Trophoblast cell (in vitro differentiated cells and primary cell): ENCODE results near the gene NSG2. TPM values are rescaled to one million over a fixed set of nuclear protein-coding genes. Genes with fewer than 3 reads are reported as not detected.

ENCODE experiments used
- DNase-seq, 2 donors: peaks; one replicate each; pipeline ENCODE4 v3.0.0-alpha.2; 2016
- H2AFZ ChIP-seq: 2 replicates; pipeline ENCODE4 v1.6.1; 2013; ENCODE audit warnings: low read length, moderate library complexity, mild to moderate bottlenecking; ENCODE audit not compliant: insufficient read depth, poor library complexity
- H2AK5ac ChIP-seq: 2 replicates; pipeline ENCODE4 v1.6.1; 2013; ENCODE audit warnings: mild to moderate bottlenecking, low read length
- H2BK120ac ChIP-seq: 2 replicates; pipeline ENCODE4 v1.6.1; 2013; ENCODE audit warnings: low read length, mild to moderate bottlenecking, moderate library complexity; ENCODE audit not compliant: insufficient read depth, poor library complexity
- H2BK12ac ChIP-seq: 2 replicates; pipeline ENCODE4 v1.6.1; 2013; ENCODE audit warnings: mild to moderate bottlenecking, low read length, moderate library complexity
- H2BK5ac ChIP-seq: 2 replicates; pipeline ENCODE4 v1.6.1; 2013; ENCODE audit warnings: low read length, low read depth, moderate library complexity, mild to moderate bottlenecking; ENCODE audit not compliant: poor library complexity
- H3K14ac ChIP-seq: 2 replicates; pipeline ENCODE4 v1.6.1; 2013; ENCODE audit warnings: mild to moderate bottlenecking, low read length
- H3K18ac ChIP-seq: 2 replicates; pipeline ENCODE4 v1.6.1; 2013; ENCODE audit warnings: mild to moderate bottlenecking, low read length
- H3K23ac ChIP-seq: 2 replicates; pipeline ENCODE4 v1.6.1; 2013; ENCODE audit warnings: low read length
- H3K27ac ChIP-seq: 2 replicates; pipeline ENCODE4 v1.5.1; 2013; ENCODE audit warnings: low read depth, mild to moderate bottlenecking, inconsistent platforms, low read length, moderate library complexity
- H3K27me3 ChIP-seq: 2 replicates; pipeline ENCODE4 v1.6.1; 2013; ENCODE audit warnings: inconsistent platforms, mild to moderate bottlenecking, low read length, moderate library complexity; ENCODE audit not compliant: insufficient read depth
- H3K36me3 ChIP-seq, 2 experiments: 1 replicate in 1 of 2; 2 replicates in 1 of 2; pipeline ENCODE4 v1.6.1; 2013; ENCODE audit warnings: low read length in 2 of 2, mild to moderate bottlenecking in 2 of 2, moderate library complexity in 1 of 2; ENCODE audit not compliant: insufficient read depth in 2 of 2, control insufficient read depth in 1 of 2
- H3K4ac ChIP-seq: 2 replicates; pipeline ENCODE4 v1.6.1; 2013; ENCODE audit warnings: low read depth, mild to moderate bottlenecking, low read length, moderate library complexity
- H3K4me1 ChIP-seq, 2 experiments: 1 replicate in 1 of 2; 2 replicates in 1 of 2; pipeline ENCODE4 v1.6.1; 2013; ENCODE audit warnings: low read length in 2 of 2, mild to moderate bottlenecking in 2 of 2, moderate library complexity in 1 of 2; ENCODE audit not compliant: insufficient read depth in 2 of 2, control insufficient read depth in 1 of 2
- H3K4me2 ChIP-seq: 2 replicates; pipeline ENCODE4 v1.6.1; 2013; ENCODE audit warnings: inconsistent platforms, mild to moderate bottlenecking, low read length, moderate library complexity
- H3K4me3 ChIP-seq: 2 replicates; pipeline ENCODE4 v1.5.1; 2013; ENCODE audit warnings: mild to moderate bottlenecking, low read depth, low read length, inconsistent platforms
- H3K79me1 ChIP-seq: one replicate; pipeline ENCODE4 v1.6.1; 2013; ENCODE audit warnings: low read length
- H3K79me2 ChIP-seq: 2 replicates; pipeline ENCODE4 v1.6.1; 2013; ENCODE audit warnings: low read length, mild to moderate bottlenecking; ENCODE audit not compliant: control insufficient read depth, insufficient read depth, poor library complexity
- H3K9ac ChIP-seq: 2 replicates; pipeline ENCODE4 v1.6.1; 2013; ENCODE audit warnings: mild to moderate bottlenecking, low read length
- H3K9me3 ChIP-seq: 2 replicates; pipeline ENCODE4 v1.6.1; 2013; ENCODE audit warnings: low read depth, mild to moderate bottlenecking, control low read depth, inconsistent platforms, low read length; ENCODE audit not compliant: insufficient read depth
- H4K12ac ChIP-seq: 2 replicates; pipeline ENCODE4 v1.6.1; 2013; ENCODE audit warnings: low read depth, mild to moderate bottlenecking, low read length, moderate library complexity
- H4K8ac ChIP-seq: 2 replicates; pipeline ENCODE4 v1.6.1; 2013; ENCODE audit warnings: low read depth, mild to moderate bottlenecking, low read length, moderate library complexity
- H4K91ac ChIP-seq: one replicate; pipeline ENCODE4 v1.6.1; 2013; ENCODE audit warnings: low read depth, mild to moderate bottlenecking, low read length, moderate library complexity
- WGBS: extraction: QIAGEN DNeasy Blood & Tissue Kit; methylation state at CpG from one replicate; pipeline ENCODE4 v1.1.7; 2013; ENCODE audit warnings: missing lambda C conversion rate; ENCODE audit not compliant: insufficient read length, insufficient coverage; ENCODE audit errors: extremely low coverage; 5-methylcytosine and 5-hydroxymethylcytosine counted together
- polyA plus RNA-seq: library from polyadenylated mRNA; stranded (reverse); fragments of 200-250 nt; gene quantifications from 2 replicates; pipeline ENCODE4 v1.2.3, GENCODE V29; 2013

Gene NSG2
- 0.34 and 0.54 TPM in 2 replicates for polyA plus RNA-seq

DNA sequence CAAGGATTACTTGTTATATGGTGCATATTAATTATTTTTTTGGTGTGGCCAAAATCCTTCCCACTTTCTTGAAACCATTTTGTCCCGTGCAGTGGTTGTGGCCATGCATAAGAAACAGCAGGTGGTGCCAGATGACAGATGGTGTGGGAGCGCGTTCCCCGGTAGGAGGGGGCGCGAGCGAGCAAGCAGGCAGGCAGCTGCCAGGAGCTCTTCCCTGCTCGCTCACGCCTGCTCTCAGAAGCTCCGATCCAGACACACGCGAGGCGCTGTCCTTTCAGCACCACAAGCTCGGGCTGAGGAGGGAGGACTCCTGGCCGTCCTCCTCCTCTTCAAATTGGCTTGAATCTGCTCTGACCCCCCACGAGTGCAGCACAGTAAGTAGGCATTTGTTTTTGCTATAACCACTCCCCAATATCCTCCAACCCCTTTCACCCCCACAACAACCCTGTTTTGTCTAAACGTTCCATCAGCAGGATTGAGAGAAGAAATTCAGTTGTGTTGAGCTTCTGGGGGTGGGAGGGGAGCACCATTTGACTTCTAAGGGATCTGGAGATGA is at the start of gene NSG2:
TSS of gene NSG2 (plus strand) at position 237 of the 556 bp plus-strand sequence. CDS start 1,050 bp downstream, outside the sequence.
- no peak within 1 kb of the TSS for H3K18ac ChIP-seq
- H3K27ac ChIP-seq = no peak within 1 kb of the TSS
- H3K4me2 ChIP-seq = no peak within 1 kb of the TSS
- no peak within 1 kb of the TSS for H4K8ac ChIP-seq
- H2BK12ac ChIP-seq = no peak within 1 kb of the TSS
- H3K9me3 ChIP-seq = no peaks in the 10 kb centered on the region
- H4K91ac ChIP-seq = no peak within 1 kb of the TSS
- H2AFZ ChIP-seq = no peak within 1 kb of the TSS
- H3K79me2 ChIP-seq = no peaks in the 10 kb centered on the region
- no peak within 1 kb of the TSS for H2BK5ac ChIP-seq
- no peak within 1 kb of the TSS for H3K4ac ChIP-seq
- H2AK5ac ChIP-seq = no peak within 1 kb of the TSS
- no peaks in the 10 kb centered on the region for H3K4me1 ChIP-seq
- no peak within 1 kb of the TSS for H3K4me3 ChIP-seq
- H3K9ac ChIP-seq = no peak within 1 kb of the TSS
- no peaks in the 10 kb centered on the region for H3K27me3 ChIP-seq
- no peak within 1 kb of the TSS for H4K12ac ChIP-seq
- no peak within 1 kb of the TSS for H3K23ac ChIP-seq
- DNase-seq = peak; percentile 85
- H2BK120ac ChIP-seq = no peak within 1 kb of the TSS
- no peak within 1 kb of the TSS for H3K14ac ChIP-seq
- H3K36me3 ChIP-seq = no peaks in the 10 kb centered on the region
- no CpG with 5 or more reads among the region's 17 CpGs for WGBS
- no peaks in the 10 kb centered on the region for H3K79me1 ChIP-seq

DNA sequence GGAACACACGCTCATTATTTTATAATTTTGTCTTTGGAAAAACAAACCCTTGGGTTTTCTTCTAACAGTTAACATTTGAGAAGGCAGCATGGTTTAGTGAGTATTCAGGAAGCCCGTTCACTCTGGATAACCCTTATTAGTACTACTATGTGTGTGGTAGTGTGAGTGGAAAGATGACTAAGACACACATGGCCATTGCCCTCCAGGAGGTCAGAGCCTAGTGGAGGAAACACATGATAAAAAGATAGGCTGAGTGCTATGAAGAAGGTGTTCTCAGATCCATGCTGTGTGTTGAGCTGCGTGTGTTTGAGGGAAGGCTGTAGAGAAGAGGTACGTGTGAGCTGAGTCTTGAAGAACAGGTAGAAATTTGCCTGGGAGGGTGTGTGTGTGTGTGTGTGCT is 48.2 kb upstream of the NSG2 start:
- no peaks in the 10 kb centered on the region for H3K27me3 ChIP-seq
- no peaks in the 10 kb centered on the region for H3K4me1 ChIP-seq
- DNase-seq = no peak
- no CpG with 5 or more reads among the region's 4 CpGs for WGBS
- H4K91ac ChIP-seq = no peak overlapping the region
- H3K4me3 ChIP-seq = no peak overlapping the region
- H2BK12ac ChIP-seq = no peak overlapping the region
- no peak overlapping the region for H3K4me2 ChIP-seq
- no peak overlapping the region for H3K27ac ChIP-seq
- no peak overlapping the region for H2BK5ac ChIP-seq
- H3K14ac ChIP-seq = no peak overlapping the region
- no peak overlapping the region for H3K9ac ChIP-seq
- no peaks in the 10 kb centered on the region for H3K9me3 ChIP-seq
- no peak overlapping the region for H2AK5ac ChIP-seq
- no peak overlapping the region for H2AFZ ChIP-seq
- H3K23ac ChIP-seq = no peak overlapping the region
- H2BK120ac ChIP-seq = no peak overlapping the region
- H3K18ac ChIP-seq = no peak overlapping the region
- H3K36me3 ChIP-seq = no peaks in the 10 kb centered on the region
- no peaks in the 10 kb centered on the region for H3K79me2 ChIP-seq
- H4K8ac ChIP-seq = no peak overlapping the region
- no peak overlapping the region for H4K12ac ChIP-seq
- no peak overlapping the region for H3K4ac ChIP-seq
- H3K79me1 ChIP-seq = no peaks in the 10 kb centered on the region

DNA sequence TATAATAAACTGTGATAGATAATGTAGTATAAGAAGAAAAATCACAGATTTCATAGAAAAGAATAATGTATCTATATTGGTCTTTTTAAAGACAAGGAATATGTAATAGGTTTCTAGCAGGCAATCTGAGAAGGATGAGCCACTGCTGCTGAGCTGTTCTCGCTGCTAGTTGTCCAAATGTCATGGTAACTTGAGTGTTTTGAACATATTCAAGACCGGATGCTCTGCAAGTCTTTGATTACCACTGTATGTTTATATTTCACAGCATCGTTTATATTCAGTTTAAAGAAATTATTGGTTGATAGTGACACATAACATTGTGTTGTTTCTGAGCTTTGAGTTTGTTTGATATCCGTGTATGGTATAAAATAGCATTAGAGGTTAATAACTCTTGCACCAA is 47.0 kb upstream of the NSG2 start:
- H3K4ac ChIP-seq = no peak overlapping the region
- no peaks in the 10 kb centered on the region for H3K27me3 ChIP-seq
- H3K4me1 ChIP-seq = no peaks in the 10 kb centered on the region
- no peak overlapping the region for H3K4me2 ChIP-seq
- H2BK5ac ChIP-seq = no peak overlapping the region
- H3K79me1 ChIP-seq = no peaks in the 10 kb centered on the region
- H2BK12ac ChIP-seq = no peak overlapping the region
- no peak overlapping the region for H4K91ac ChIP-seq
- no peak overlapping the region for H2AFZ ChIP-seq
- H2BK120ac ChIP-seq = no peak overlapping the region
- no peak overlapping the region for H2AK5ac ChIP-seq
- H3K4me3 ChIP-seq = no peak overlapping the region
- no peaks in the 10 kb centered on the region for H3K36me3 ChIP-seq
- no peak overlapping the region for H3K27ac ChIP-seq
- H3K18ac ChIP-seq = no peak overlapping the region
- no peaks in the 10 kb centered on the region for H3K9me3 ChIP-seq
- H4K12ac ChIP-seq = no peak overlapping the region
- H3K9ac ChIP-seq = no peak overlapping the region
- H3K79me2 ChIP-seq = no peaks in the 10 kb centered on the region
- no peak overlapping the region for H3K23ac ChIP-seq
- H4K8ac ChIP-seq = no peak overlapping the region
- no peak overlapping the region for H3K14ac ChIP-seq
- no CpG with 5 or more reads among the region's 4 CpGs for WGBS
- DNase-seq = no peak

DNA sequence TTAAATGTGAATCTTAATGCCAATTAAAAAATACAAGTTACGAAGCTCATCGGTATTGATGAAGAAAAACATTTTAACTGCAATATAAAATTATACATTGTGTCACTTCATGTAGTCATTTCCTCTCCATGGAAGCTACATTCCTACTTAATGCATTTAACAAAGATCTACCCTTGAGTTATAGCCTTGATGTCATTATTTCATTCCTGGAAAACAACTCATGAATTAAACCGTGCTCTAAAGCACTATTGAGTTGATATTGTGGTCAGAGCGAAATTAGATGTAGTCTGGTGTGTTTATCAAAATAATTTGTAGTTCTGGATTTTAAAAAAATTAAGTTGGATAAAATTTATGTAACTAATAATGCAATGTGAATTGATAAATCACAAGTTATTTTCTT is 45.4 kb upstream of the NSG2 start:
- no peak overlapping the region for H2BK12ac ChIP-seq
- no peaks in the 10 kb centered on the region for H3K4me1 ChIP-seq
- WGBS = no CpG with 5 or more reads among the region's 4 CpGs
- no peak for DNase-seq
- H4K8ac ChIP-seq = no peak overlapping the region
- H3K9me3 ChIP-seq = no peaks in the 10 kb centered on the region
- H2BK5ac ChIP-seq = no peak overlapping the region
- H4K12ac ChIP-seq = no peak overlapping the region
- H3K4me2 ChIP-seq = no peak overlapping the region
- no peak overlapping the region for H3K14ac ChIP-seq
- H4K91ac ChIP-seq = no peak overlapping the region
- H3K18ac ChIP-seq = no peak overlapping the region
- no peak overlapping the region for H3K4ac ChIP-seq
- no peaks in the 10 kb centered on the region for H3K36me3 ChIP-seq
- H2AFZ ChIP-seq = no peak overlapping the region
- H3K79me1 ChIP-seq = no peaks in the 10 kb centered on the region
- no peak overlapping the region for H3K4me3 ChIP-seq
- no peak overlapping the region for H2BK120ac ChIP-seq
- no peak overlapping the region for H3K27ac ChIP-seq
- H3K79me2 ChIP-seq = no peaks in the 10 kb centered on the region
- H3K23ac ChIP-seq = no peak overlapping the region
- H2AK5ac ChIP-seq = no peak overlapping the region
- H3K9ac ChIP-seq = no peak overlapping the region
- no peaks in the 10 kb centered on the region for H3K27me3 ChIP-seq
